Natural killer cell (primary cell): ENCODE data around the gene CLIC1. TPM values are rescaled to one million over a fixed set of nuclear protein-coding genes. Genes with fewer than 3 reads are reported as not detected.

Experiments used
- ATAC-seq, 3 donors: fragments of 150-1000 bp in 2 of 3; fragments of 200-7000 bp in 1 of 3; cut with Tn5 transposase; 1 replicate in 1 of 3; 2 replicates in 2 of 3; pipeline ENCODE4 v1.10.0; 2021; ENCODE audit warnings: mild to moderate bottlenecking in 2 of 3, moderate library complexity in 2 of 3
- DNase-seq, 2 donors: peaks; one replicate each; pipeline versions ENCODE4 v3.0.0 to v3.0.0-alpha.2; 2013 to 2021; ENCODE audit warnings: mixed read lengths in 1 of 2
- H3K27ac ChIP-seq: one replicate; pipeline ENCODE4 v1.5.1; 2013; ENCODE audit warnings: mild to moderate bottlenecking, low read length
- H3K27me3 ChIP-seq: one replicate; pipeline ENCODE4 v1.6.1; 2013; ENCODE audit warnings: low read length; ENCODE audit not compliant: control insufficient read depth, insufficient read depth
- H3K36me3 ChIP-seq: one replicate; pipeline ENCODE4 v1.6.1; 2013; ENCODE audit warnings: low read length; ENCODE audit not compliant: control insufficient read depth, insufficient read depth
- H3K4me1 ChIP-seq: one replicate; pipeline ENCODE4 v1.6.1; 2013; ENCODE audit warnings: low read length; ENCODE audit not compliant: control insufficient read depth, insufficient read depth
- H3K4me3 ChIP-seq: one replicate; pipeline ENCODE4 v1.5.1; 2013; ENCODE audit warnings: low read length
- H3K9me3 ChIP-seq: one replicate; pipeline ENCODE4 v1.6.1; 2013; ENCODE audit warnings: low read length; ENCODE audit not compliant: control insufficient read depth, insufficient read depth
- H3K27ac Mint-ChIP-seq, 2 donors: one replicate each; pipeline ENCODE4 v1.8.0; 2022; ENCODE audit warnings: mild to moderate bottlenecking in 2 of 2, mixed read lengths in 2 of 2, moderate library complexity in 1 of 2
- H3K27me3 Mint-ChIP-seq, 2 donors: one replicate each; pipeline ENCODE4 v1.8.0; 2022; ENCODE audit warnings: low read depth in 2 of 2, mixed read lengths in 2 of 2
- H3K36me3 Mint-ChIP-seq: one replicate; pipeline ENCODE4 v1.8.0; 2022; ENCODE audit warnings: mixed read lengths
- H3K4me1 Mint-ChIP-seq, 2 donors: one replicate each; pipeline ENCODE4 v1.8.0; 2022; ENCODE audit warnings: mixed read lengths in 2 of 2
- H3K4me3 Mint-ChIP-seq: one replicate; pipeline ENCODE4 v1.8.0; 2022; ENCODE audit warnings: mild to moderate bottlenecking, moderate library complexity, mixed read lengths
- H3K9me3 Mint-ChIP-seq, 2 donors: one replicate each; pipeline ENCODE4 v1.8.0; 2022; ENCODE audit warnings: mixed read lengths in 2 of 2
- CTCF ChIP-seq: fragments of 200-600 bp; IDR thresholded peaks from one replicate; pipeline ENCODE4 v1.8.0; 2022; ENCODE audit warnings: antibody characterized with exemption
- WGBS: methylation state at CpG from one replicate; pipeline ENCODE4 v1.1.7; 2013; ENCODE audit warnings: missing lambda C conversion rate; ENCODE audit not compliant: insufficient coverage; 5-methylcytosine and 5-hydroxymethylcytosine counted together
- intact Hi-C: fragments of 100-400 bp; cut with micrococcal nuclease; formaldehyde crosslinking; loops from one replicate; pipeline ENCODE4 v1.14.2; 2022
- total RNA-seq, 4 donors: library from RNA; stranded (reverse); fragments of 120-200 nt in 1 of 4; gene quantifications; one replicate each; pipeline versions ENCODE4 v1.2.3 to v1.2.4, GENCODE V29; 2013 to 2022

Gene CLIC1
- total RNA-seq, 3 donors from 2014 or later (not counting 1 experiment from before 2014, with no cell fraction given) = 348 to 363 (median 355) TPM

- intact Hi-C loops = no loop called here
- no peaks in the 10 kb centered on the region for H3K9me3 Mint-ChIP-seq
- no peaks in the 10 kb centered on the region for H3K27me3 Mint-ChIP-seq
- ATAC-seq (no peak), DNase-seq (no peak)
- peak overlapping the region in 1 of 2 donors; percentile 48 for H3K27ac Mint-ChIP-seq
- no peaks in the 10 kb centered on the region for H3K36me3 Mint-ChIP-seq
- Histone ChIP-seq H3K27me3 (no peaks in the 10 kb centered on the region), H3K4me3 (no peak overlapping the region), H3K27ac (no peak overlapping the region), H3K36me3 (no peaks in the 10 kb centered on the region), H3K9me3 (no peaks in the 10 kb centered on the region), H3K4me1 (peaks cover 37% of the 10 kb centered on the region)
- H3K4me3 Mint-ChIP-seq = no peak overlapping the region
- no peak for TF ChIP-seq CTCF
- 100% methylated on average over 1 of the region's 2 CpGs for WGBS
- H3K4me1 Mint-ChIP-seq = peaks cover 6 to 33% of the 10 kb centered on the region in 2 donors
Measured at GRCh38 chr6:31770860-31771259, 34.5 kb upstream of the CLIC1 start.

- intact Hi-C loops = loop anchor here (1.0 kb wide), 1 partner anchor 41 kb away; the partner anchor contains the start of gene DDAH2
- Mint-ChIP-seq H3K4me1 (peaks cover 6 to 28% of the 10 kb centered on the region in 2 donors), H3K9me3 (no peaks in the 10 kb centered on the region), H3K36me3 (no peaks in the 10 kb centered on the region), H3K4me3 (no peak overlapping the region), H3K27ac (peak overlapping the region; percentile 53 to 60), H3K27me3 (no peaks in the 10 kb centered on the region)
- ATAC-seq (peak; percentile 95 to 97 (median 95)), DNase-seq (peak; percentile 80 to 88)
- whole genome bisulfite sequencing = 62% methylated on average over 10 of the region's 12 CpGs
- H3K27me3 ChIP-seq = no peaks in the 10 kb centered on the region
- no peaks in the 10 kb centered on the region for H3K36me3 ChIP-seq
- H3K27ac ChIP-seq = no peak overlapping the region
- peak; percentile 72 for TF ChIP-seq CTCF
- H3K9me3 ChIP-seq = no peaks in the 10 kb centered on the region
- H3K4me3 ChIP-seq = no peak overlapping the region
- peaks cover 33% of the 10 kb centered on the region for H3K4me1 ChIP-seq
Measured at GRCh38 chr6:31769684-31770371, 33.5 kb upstream of the CLIC1 start.

GRCh38 chr6:31768363-31769257 is 32.3 kb upstream of the CLIC1 start:
- no peaks in the 10 kb centered on the region for H3K27me3 Mint-ChIP-seq
- ATAC-seq (no peak), DNase-seq (no peak)
- no peaks in the 10 kb centered on the region for H3K27me3 ChIP-seq
- H3K36me3 Mint-ChIP-seq = no peaks in the 10 kb centered on the region
- no peak overlapping the region for H3K27ac Mint-ChIP-seq
- no peaks in the 10 kb centered on the region for H3K9me3 Mint-ChIP-seq
- TF ChIP-seq CTCF = no peak
- 96% methylated on average over 18 of the region's 18 CpGs for WGBS
- intact Hi-C loops = loop anchor here (1.0 kb wide), 1 partner anchor 39 kb away; the partner anchor contains the start of gene DDAH2
- no peaks in the 10 kb centered on the region for H3K9me3 ChIP-seq
- H3K4me1 Mint-ChIP-seq = peaks cover 6 to 28% of the 10 kb centered on the region in 2 donors
- no peak overlapping the region for H3K4me3 Mint-ChIP-seq
- H3K4me1 ChIP-seq = peaks cover 33% of the 10 kb centered on the region
- H3K36me3 ChIP-seq = no peaks in the 10 kb centered on the region
- no peak overlapping the region for H3K27ac ChIP-seq
- H3K4me3 ChIP-seq = no peak overlapping the region
